Activated T-cell treated with anti-CD3 and anti-CD28 coated beads for 4 hours (primary cell): ENCODE measurements around the gene ADCYAP1R1.

Experiments
- DNase-seq: peaks from one replicate; pipeline ENCODE4 v3.0.0-alpha.2; 2020

ADCYAP1R1 gene

DNA sequence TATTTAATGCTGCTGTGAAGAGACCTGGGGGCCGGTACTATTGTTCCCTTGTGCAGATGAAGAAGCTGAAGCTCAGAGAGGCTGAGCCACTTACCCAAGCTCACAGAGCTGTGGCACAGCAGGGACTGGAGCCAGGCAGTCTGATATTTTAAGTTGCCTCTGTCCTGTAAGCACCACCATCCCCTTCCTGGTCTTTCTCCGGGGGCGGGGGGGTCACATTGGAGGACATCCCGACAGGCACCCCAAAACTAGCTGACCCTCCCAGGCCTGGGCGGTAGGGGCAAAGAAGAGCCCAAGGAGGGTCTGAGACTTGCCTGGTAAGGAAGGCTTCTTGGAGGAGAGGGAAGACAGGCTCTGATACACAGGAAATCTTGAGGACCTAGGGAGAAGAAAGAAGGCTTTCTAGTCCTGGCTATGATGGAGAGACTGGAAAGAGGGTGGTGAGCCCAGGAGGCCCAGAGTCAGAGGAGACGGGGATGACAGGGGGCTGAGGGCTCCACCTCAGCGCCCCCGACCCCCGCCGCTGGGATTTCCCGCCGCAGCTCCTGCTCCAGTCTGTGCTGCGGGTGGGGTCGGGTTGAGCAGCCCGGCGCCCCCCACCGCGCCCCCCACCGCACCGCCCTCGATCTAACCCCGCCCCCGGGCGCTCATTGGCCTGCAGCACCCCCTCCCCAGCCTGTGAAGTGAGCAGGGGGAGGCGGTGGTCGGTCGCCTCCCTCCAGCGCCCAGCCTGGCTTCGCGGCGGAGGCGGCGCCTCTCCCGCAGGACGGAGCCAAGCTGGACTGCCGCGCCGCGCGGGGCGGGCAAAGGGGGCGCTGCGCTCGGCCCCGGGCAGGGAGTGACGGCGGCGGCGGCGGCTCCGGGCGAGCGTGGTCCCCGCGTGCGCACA lies at the start of gene ADCYAP1R1:
ADCYAP1R1 (plus strand) TSS at position 711 of the 889 bp plus-strand sequence. CDS start 10,957 bp downstream, outside the sequence.
- no peak for DNase-seq

DNA sequence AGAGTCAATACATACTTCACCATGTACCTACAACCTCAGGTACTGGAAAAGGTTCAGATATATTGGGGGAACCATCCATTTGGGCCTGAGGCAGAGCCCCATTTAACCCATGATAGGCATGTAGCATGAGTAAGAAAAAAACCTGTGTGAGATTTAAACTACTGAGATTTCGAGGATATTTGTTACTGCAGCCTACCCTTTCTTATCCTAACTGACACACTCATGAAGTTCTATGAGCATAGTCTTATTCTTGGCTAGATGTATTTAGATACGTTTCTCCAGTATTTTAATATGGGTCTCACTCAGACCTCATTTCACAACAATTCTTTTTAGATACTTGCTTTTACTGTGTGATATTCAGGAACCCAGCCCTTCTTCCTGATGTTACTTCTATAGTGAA lies 49.0 kb upstream of the ADCYAP1R1 start:
- no peak for DNase-seq

- no peak for DNase-seq
These were observed 48.4 kb upstream of the ADCYAP1R1 start for GRCh38 chr7:31003721-31004120.

GRCh38 chr7:31004393-31004792 lies 47.7 kb upstream of the ADCYAP1R1 start:
- DNase-seq: no peak

DNA sequence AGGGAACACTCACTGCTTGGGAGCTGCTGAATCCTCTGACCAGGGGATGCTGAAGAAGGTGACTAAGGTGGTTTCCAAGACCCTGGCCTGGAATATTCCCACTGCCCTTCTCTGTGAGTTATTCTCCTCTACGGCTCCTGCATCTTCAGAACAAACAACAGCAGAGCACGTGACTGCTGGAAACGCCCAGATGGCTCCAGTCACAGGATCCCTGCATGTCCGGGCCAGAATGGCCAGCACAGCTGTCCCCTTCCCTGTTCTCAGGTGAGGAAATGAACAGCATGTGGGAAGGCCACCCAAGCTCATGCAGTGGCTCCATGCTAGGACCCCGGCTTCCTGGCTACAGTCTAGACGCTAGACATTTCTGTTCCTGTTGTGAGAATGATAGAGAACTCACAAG lies 45.3 kb upstream of the ADCYAP1R1 start:
- DNase-seq: no peak

DNA sequence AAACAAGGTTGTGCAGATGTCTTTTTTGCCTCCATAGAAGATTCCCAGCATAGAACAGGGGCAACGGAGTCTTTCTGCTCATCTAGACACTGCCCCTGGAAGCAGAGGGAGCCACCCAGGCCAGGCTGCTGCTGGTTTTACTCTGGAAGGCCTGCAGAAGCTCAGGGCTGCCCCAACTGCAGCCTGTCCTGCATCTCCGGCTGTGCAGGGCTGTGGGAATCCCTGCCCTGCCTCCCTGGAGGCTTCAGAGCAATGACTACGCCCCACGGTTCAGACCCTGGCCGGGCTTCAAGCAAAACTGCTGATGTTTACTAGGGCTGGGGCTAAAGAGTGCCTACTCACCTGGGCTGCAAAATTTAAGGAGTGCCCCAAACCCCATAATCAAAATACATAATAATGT lies 44.5 kb upstream of the ADCYAP1R1 start:
- no peak for DNase-seq

GRCh38 chr7:31014826-31015225 lies 37.3 kb upstream of the ADCYAP1R1 start:
- no peak for DNase-seq

DNA sequence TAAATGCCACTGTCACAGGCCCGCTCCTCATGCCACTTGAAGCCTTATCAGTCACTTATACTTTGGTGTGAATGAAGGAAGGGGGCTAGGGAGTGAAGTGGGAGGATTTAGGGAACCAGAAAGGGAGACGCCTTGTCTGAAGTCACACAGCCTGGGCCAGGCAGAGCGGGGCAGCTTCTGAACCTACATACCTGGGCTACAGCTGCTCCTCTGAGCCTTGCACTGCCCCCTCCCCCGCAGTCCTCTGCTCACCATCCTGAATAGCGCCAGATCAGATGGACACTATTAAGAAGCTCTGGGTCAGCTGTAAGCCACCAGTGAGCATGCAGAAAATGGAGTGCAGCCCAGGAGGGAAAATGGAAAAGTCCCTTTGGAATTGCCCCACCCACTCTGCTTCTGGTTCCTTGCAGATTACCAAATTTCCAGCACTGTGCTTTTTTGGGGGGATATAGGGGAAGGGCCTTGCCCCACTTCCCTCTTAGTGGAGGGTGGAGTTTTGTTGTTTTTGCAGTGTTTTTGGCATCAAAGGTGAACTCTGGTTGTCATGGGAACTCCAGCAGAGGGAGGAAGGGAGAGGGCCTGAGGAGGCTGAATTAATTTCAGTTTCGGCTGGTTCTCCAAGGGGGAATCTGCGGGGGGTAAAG lies 35.0 kb upstream of the ADCYAP1R1 start:
- no peak for DNase-seq

GRCh38 chr7:31017721-31018120 lies 34.4 kb upstream of the ADCYAP1R1 start:
- DNase-seq: no peak

GRCh38 chr7:31019509-31019908 lies 32.6 kb upstream of the ADCYAP1R1 start:
- no peak for DNase-seq

DNA sequence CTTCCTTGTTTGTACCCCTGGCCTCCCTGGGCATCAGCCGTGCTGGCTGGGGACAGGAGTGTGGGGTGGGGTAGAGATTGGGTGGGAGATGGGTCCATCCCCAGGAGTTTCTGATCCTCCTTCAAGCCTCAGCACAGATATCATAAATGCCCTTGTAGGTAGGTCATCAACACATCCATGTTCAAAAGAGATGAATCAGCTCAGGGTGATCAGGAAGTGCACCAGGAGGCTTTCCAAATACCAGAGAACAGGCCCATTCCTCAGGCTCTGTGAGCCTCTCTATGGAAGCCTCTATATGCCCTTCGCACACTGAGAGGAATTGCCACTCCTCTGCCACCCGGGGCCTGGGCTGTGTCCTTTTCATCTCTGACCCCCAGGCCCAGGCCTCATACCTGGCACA lies 31.9 kb upstream of the ADCYAP1R1 start:
- no peak for DNase-seq

GRCh38 chr7:31020652-31021051 lies 31.5 kb upstream of the ADCYAP1R1 start:
- DNase-seq: no peak

GRCh38 chr7:31022117-31022516 lies 30.0 kb upstream of the ADCYAP1R1 start:
- DNase-seq: no peak

- DNase-seq: no peak
These were observed 29.4 kb upstream of the ADCYAP1R1 start for GRCh38 chr7:31022726-31023125.

DNA sequence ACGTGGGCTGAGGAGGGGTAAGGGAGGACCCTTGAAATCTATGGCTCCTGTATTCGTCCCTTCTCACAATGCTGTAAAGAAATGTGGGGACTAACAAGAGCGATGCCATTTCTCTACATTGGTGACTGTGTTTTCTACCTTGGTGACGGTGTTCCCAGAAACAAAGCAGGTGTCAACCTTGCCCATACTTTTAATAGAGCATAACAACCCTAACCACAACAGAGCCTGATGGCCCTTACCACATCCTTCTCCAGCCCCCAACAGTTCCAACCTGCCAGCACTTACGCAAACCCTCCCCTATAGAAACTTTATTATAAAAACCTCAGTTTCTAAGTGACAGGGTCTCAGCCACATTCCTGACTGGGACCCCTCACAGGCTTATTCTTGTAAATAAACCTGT lies 28.2 kb upstream of the ADCYAP1R1 start:
- DNase-seq: no peak

- DNase-seq: no peak
These were observed 24.7 kb upstream of the ADCYAP1R1 start for GRCh38 chr7:31027161-31027965.

GRCh38 chr7:31028006-31028405 lies 24.1 kb upstream of the ADCYAP1R1 start:
- no peak for DNase-seq

DNA sequence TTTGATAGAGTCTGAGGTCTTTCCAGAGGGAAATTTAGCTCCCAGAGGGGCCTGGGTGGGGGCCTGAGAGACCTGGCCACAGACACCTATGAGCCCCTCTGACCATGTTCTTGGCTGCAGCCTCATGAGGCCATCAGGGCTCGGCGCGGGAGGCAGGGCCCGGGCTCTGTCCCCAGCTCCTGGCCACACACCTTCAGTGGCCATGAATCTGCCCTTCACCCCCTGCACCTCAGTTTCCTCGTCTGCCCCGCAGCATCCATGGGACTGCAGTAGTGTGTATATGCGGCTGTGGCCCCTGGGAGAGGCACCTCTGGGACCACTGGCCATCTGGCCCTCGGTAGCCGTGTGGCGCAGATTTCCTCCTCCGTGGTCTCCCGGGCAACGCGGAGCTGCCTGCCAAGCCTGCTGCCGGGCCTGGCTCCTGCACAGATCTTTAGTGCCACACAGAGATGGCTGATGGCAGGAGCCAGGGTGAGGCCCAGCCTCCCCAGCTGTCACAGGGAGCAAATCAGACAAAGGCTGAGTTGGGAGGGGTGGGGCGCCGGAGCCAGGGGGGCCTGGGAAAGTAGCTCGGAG lies 23.6 kb upstream of the ADCYAP1R1 start:
- DNase-seq: no peak

GRCh38 chr7:31029251-31030042 lies 22.7 kb upstream of the ADCYAP1R1 start:
- no peak for DNase-seq

DNA sequence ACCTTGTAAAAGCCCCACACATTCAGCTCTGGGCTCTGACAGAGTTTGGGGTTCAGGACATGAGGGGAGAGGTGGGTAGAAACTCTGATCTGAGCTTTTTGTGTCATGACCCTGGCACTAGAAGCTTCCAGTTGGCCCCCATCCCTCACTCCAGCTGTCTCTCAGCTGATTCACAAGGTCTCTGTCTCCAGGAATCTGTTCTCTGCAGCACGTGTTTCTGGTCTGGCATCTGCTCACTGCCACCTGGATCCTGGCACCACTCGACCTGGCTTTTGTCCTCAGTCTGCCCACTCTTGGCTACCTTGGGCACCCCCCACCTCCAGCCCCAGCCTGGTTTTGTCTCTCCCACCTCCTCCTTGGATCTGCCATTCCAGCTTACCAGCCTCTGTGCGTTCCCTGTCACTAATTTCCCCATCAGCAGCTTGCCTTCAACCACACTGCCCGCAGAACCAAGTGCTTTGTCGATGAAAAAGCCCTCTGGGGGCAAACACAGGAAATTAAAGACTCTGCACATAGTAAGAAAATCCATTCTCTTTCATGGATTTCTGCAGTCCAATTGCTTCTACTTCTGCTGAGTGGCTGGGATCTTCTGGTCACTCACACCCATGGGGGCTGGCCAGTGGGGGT lies 18.3 kb upstream of the ADCYAP1R1 start:
- no peak for DNase-seq

DNA sequence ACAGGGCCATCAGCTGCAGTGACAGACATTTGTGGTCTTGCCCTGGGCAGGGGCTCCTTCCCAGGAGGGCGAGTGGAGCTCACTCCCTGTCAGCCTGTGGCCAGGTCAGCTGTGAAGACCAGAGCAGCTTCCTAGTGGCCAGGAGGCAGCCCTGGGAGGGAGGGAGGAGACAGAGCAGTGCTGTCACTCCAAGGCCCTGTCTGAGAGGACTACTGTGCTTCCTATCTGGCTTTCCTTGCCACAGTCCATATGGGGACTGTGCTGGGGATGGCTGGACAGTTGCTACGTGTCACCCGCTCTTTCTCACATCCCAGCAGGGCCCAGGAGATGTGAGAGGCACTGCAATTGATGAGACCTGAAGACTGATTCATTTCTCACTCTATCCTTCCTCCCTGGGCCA lies 15.2 kb upstream of the ADCYAP1R1 start:
- no peak for DNase-seq

- DNase-seq: no peak
These were observed 9.0 kb upstream of the ADCYAP1R1 start for GRCh38 chr7:31043051-31043471.
